Measurements from ENCODE around the gene SPATA16.

DNA sequence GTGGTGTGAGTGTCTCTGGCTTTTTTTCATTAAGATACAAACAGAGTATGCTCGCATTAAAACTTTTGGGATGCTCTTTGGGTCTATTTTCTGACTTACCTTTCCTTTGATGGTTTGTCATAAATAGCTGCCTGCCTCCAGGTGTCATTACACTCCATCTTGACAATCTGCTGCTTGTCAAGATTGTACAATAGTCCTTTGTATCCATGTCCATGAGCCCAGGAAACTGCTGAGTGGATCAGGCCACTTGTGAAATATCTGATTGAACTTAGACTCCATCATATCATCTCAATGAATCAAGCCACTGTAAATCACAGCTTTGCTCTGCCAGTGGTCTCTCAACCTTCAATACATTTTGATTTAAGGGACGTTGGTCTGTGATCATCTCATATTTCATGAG is 255.3 kb downstream of the SPATA16 start:
- TF ChIP-seq, protein P1, sequence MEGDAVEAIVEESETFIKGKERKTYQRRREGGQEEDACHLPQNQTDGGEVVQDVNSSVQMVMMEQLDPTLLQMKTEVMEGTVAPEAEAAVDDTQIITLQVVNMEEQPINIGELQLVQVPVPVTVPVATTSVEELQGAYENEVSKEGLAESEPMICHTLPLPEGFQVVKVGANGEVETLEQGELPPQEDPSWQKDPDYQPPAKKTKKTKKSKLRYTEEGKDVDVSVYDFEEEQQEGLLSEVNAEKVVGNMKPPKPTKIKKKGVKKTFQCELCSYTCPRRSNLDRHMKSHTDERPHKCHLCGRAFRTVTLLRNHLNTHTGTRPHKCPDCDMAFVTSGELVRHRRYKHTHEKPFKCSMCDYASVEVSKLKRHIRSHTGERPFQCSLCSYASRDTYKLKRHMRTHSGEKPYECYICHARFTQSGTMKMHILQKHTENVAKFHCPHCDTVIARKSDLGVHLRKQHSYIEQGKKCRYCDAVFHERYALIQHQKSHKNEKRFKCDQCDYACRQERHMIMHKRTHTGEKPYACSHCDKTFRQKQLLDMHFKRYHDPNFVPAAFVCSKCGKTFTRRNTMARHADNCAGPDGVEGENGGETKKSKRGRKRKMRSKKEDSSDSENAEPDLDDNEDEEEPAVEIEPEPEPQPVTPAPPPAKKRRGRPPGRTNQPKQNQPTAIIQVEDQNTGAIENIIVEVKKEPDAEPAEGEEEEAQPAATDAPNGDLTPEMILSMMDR (IDR thresholded peaks at IDR 0.05; ENCODE audit: extremely low read depth in 1 of 2, insufficient read depth in 1 of 2, low read depth in 1 of 2, low read length in 2 of 2), result no peak
- no peak for TF ChIP-seq EZH2 (IDR thresholded peaks at IDR 0.05; ENCODE audit: borderline replicate concordance, low read depth, low read length, severe bottlenecking)
- no peak for TF ChIP-seq POLR2AphosphoS5 (IDR thresholded peaks at IDR 0.05; ENCODE audit: insufficient read depth, low read depth, low read length)
- TF ChIP-seq POLR2A (IDR thresholded peaks at IDR 0.05; ENCODE audit: low read depth, low read length), result no peak
- no peak for TF ChIP-seq JUN (IDR thresholded peaks at IDR 0.05; ENCODE audit: borderline replicate concordance, insufficient read depth, insufficient read length, low read depth)
- no peak for TF ChIP-seq MYC (IDR thresholded peaks at IDR 0.05; ENCODE audit: low read depth, low read length)
